HG02852 (cell line): ENCODE data around the gene ORC5.
"Not testable (repeated sequence)": the region's sequence is repeated elsewhere in the genome, so short reads cannot be mapped to it uniquely, and the experiment has no call there.

Experiments used
- ATAC-seq: cut with Tn5 transposase; IDR thresholded peaks from one replicate; pipeline ENCODE4 v1.9.1; 2021; ENCODE audit warnings: mild to moderate bottlenecking, moderate library complexity; ENCODE audit not compliant: unreplicated experiment

The ORC5 gene

DNA sequence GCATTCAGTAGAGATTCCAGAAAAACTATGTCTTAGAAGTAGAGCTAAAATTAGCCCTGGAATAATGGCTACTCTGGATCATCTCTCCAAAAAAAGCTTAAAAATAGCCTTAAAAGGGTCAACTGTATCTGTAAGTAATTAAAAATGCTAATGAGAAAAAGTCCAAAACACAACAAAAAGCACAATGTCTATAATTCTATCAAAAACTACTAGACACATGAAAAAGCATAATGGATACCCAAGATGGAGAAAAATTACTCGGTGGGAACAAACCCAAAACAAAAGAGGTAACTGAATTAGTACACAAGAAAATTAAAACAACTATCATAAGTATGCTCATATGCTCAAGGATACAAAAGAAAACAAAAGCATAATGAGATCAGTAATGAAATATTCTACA, 15.4 kb downstream of the ORC5 start:
- no peak for ATAC-seq

DNA sequence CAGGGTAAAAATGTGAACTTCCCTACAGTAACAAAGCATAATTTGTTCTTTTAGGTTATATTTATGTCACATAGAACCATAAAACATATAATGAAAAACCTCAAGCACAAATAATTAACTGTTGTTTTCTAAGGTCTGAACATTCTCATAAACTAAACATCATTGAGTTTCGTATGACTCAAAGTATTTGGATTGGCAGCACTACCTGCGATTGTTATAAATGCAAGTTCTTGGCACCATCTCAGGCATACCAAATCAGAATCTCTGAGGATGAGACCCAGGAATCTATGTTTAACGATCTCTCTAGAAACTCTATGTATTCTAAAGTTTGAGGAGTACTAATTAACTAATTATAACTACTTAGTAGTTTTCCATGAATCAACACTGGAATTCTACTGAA, 22.5 kb downstream of the ORC5 start:
- ATAC-seq: no peak

DNA sequence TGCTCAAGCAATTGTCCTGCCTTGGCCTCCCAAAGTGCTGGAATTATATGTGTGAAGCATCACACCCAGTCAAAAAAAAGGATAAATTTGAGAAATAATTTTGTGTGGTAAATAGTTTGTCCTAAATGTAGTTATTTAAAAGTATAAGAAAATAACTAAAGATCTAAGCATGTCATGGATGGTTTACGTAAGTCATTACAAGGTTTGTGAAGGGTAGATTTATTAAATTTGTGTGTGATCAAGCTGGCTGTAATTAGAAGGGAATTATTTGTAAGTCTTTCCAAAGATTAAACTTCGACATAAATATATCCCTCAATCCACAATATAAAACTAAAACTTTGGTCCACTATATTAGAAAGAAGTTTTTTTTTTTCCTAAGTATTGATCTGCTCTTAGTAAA, 28.6 kb downstream of the ORC5 start:
- ATAC-seq: no peak

DNA sequence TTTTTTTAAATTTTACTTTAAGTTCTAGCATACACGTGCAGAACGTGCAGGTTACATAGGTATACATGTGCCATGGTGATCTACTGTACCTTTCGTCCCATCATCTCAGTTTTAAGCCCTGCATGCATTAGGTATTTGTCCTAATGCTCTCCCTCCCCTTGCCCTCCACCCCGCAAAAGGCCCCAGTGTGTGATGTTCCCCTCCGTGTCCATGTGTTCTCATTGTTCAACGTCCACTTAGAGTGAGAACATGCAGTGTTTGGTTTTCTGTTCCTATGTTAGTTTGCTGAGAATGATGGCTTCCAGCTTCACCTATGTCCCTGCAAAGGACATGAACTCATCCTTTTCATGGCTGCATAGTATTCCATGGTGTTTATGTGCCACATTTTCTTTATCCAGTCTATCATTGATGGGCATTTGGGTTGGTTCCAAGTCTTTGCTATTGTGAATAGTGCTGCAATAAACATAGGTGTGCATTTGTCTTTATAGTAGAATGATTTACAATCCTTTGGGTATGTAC, 30.2 kb downstream of the ORC5 start:
- ATAC-seq: not testable (repeated sequence)

DNA sequence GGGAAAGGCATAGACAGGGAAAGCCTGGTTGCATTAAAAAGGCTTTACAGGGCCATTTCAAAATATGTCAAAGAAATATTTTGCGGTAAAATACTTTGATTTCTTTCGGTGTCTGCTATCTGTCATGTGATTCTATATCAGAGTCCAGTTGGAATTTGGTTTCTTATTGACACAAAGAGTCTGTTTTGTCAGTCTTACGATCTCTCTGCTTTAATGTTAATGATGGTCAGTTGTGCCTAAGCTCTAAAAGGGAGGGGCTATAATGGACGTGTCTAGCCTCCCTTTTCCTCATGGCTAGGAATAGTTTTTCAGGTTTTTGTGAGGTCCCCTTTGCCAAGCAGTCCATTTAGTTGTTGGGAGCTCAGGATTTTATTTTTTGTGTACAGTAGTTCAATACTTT, 31.5 kb downstream of the ORC5 start:
- ATAC-seq: no peak

DNA sequence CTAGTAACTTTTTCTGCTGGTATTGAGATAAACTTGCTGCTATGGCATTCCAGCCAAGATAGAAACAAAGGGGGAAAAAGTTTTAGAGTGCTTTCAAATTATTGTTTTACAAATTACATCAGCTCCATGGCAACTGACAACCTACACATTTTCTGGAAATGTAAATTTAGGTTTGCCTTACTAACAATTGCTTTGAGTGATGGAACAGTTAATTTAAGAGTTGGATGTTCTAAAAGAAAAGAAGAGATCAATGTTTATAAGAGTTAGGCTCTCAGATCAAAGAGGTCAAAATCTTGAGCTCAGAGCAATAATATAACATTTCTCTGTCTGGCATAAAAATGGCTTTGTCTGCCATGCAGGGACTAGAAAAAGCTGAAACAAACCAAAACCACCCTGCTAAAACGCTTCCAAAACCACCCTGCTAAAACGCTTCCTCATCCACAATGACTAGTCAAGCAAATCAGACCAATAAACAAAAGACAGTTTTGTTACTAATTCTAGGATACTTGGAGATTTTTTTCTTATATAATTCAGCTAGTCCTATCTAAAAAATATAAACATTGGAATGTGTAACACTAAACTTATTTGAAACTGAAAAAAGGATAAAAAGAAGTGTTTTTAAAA, 32.3 kb downstream of the ORC5 start:
- no peak for ATAC-seq

DNA sequence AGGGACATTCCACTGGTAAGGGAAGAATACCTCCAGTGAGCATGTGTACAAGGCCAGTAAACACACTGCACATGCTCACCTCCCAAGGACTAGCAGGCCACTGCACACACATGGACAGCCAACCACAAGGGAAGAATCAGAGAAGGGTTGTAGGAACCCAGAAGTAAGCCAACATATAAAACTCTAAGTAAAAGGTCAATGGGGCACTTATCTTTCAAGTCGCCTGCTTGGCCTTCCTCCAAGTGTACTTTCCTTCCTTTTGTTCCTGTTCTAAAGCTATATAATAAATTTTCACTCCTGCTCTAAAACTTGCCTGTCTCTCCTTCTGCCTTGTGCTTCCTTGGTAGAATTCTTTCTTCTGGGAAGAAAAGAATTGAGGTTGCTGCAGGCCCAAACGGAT, 33.0 kb downstream of the ORC5 start:
- ATAC-seq: no peak

DNA sequence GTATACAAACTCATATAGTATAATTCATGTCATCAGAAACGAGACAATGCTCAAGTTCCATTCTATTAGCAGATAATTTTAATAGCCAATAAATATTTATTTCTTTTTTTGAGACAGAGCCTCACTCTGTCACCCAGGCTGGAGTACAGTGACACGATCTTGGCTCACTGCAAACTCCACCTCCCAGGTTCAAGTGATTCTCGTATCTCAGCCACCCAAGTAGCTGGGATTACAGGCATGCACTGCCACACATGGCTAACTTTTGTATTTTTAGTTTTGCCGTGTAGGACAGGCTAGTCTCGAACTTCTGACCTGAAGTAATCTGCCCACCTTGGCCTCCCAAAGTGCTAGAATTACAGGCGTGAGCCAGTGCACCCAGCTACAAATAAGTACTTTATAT, 45.7 kb downstream of the ORC5 start:
- no peak for ATAC-seq

DNA sequence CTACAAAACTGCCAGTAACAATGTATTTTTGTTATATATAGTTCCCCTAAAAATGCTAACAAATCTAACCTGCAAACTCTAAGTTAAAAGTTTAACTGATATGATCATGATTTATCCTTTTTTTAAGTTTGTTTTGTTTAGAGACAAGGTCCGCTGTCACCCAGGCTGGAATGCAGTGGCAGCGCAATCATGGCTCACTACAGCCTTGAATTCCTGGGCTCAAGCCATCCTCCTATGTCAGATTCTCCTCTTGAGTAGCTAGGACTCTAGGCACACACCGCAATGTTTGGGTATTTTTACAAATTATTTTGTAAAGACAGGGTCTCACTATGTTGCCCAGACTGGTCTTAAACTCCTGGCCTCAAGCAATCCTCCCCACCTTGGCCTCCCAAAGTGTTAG, 46.6 kb downstream of the ORC5 start:
- no peak for ATAC-seq

DNA sequence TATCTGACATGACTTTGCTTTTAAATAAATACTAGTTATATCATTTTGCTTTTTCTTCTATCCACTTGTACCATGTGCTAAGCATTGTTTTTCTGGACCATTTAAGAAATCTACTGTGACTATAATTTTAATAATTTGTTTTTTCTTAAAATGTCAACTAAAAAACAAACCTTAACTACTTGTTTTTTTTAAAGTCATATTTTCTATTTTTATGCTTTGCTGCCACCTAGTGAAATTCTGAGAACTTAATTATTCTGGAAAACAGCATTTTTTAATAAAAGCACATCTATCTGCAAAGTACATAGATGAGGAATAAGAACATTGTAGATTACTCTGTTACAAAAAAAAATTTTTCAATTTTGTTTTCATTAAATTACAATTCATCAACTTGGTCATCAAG, 47.4 kb downstream of the ORC5 start:
- no peak for ATAC-seq

DNA sequence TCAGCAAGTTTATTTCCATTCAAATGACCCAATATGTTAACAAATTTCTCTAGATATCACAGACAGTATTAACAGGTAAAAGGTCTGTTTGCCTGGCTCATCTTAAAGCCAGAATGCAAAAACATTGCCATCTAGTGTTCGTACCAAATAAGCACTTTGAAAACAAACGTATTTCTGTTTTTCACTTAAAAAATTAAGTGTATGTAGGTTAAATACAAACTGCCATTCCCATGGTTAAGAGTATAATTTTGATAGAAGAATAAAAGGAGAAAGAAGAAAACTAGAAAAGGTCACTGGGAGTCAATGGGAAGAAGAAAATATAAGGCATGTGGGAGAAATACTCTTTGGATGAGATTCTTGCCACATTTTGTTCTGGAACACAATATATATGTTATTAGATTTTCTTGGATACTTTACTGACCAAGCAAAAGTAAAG, 51.0 kb downstream of the ORC5 start:
- ATAC-seq: no peak

DNA sequence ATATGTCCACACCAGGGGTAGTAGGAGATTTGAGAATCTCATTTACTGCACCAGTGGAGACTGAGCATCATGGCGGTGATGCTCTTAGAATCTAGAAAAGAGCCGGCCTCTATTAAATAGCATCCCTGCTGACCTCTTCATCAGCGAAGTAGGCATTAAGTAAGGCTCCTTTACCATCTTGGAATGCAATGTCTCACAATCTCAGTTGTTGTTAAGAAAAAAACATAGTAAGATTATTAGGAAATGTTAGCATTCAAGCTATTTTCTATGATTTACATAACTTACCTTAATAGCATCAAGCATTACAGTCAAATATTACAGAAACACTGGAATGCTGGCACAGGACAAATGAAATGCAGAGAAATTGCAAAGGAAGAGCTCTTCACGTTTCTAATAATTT, 54.5 kb downstream of the ORC5 start:
- ATAC-seq: no peak

DNA sequence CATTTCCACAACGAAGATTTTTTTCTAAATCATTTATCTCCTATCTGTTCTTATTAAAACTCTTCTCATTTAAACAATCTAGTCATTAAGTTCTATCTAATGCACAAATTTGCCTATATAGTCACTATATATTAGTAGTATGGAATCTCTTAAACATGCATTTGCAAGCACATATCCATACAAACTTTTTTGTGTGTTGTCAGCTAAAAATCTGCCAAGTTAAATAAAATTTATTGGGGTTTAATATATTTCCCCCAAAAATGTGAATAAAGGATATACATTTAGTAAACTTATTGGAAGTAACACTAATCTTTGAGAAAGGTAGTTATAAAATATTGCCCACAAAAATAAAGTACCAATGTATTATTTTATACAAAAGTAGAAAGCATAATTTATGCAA, 55.3 kb downstream of the ORC5 start:
- no peak for ATAC-seq

DNA sequence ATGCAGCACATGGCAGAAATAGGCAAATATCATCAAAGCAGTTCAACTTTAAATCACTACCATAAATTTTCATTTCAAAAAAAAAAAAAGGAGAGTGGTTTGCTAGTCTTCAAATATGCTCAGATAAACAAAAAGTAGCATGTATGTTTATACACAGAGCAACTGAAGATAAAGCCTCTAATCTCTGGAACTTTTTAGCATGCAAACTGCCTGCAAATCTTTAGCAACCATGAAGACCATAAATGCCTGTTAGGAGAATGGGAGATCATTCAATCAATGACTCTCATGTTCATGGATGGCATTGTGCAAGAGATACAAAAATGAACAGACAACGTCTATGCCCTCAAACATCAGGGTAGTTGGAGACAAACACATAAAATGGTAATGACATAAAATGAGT, 57.3 kb downstream of the ORC5 start:
- ATAC-seq: no peak

DNA sequence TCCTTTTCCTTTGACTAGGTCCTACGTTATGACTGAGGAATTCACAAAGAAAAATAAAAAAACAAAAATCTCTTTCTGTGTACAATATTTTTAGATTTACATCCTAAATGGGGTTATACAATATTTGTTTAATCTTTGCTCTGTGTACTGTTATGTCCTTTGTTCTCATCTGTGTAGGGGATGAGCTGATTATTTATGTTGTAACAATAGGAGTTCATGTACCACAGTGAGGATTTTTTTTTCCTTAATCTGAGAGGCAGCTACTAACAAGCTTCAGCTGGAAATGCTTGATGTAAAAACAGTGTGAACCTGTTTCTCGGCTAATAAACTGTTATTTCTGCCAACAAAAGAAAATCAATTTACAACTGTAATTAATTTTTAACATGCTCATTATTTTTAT, 58.0 kb downstream of the ORC5 start:
- ATAC-seq: no peak

DNA sequence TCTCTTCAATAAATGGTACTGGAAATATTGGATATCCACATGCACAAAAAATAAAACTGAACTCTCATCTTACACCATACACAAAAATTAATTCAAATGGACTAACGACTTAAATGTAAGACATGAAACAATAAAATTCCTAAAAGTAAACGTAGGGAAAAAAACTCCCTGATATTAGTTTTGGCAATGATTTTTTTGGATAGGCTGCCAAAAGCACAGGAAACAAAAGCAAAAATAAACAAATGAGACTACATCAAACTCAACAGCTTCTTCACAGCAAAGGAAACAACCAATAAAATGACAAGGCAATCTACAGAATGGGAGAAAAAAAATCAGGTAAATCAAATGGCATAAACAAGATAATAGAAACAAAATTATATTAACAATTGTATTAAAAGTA, 65.7 kb downstream of the ORC5 start:
- no peak for ATAC-seq

DNA sequence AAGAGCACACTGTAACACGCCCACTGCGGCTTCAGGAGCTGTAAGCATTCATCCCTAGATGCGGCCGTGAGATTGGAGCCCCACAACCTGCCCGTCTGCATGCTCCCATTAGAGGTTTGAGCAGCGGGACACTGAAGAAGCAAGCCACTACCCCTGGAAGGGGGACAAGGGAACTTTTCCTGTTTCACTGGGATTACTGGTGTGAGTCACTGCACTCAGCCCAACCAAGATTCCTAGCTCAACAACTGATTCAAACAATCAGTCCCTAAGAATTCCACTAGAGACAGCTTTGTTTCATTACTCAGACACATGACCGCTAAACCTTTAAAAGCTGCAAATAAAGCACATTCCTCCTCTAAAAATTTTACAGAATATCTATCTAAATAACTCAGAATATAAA, 69.8 kb downstream of the ORC5 start:
- no peak for ATAC-seq

DNA sequence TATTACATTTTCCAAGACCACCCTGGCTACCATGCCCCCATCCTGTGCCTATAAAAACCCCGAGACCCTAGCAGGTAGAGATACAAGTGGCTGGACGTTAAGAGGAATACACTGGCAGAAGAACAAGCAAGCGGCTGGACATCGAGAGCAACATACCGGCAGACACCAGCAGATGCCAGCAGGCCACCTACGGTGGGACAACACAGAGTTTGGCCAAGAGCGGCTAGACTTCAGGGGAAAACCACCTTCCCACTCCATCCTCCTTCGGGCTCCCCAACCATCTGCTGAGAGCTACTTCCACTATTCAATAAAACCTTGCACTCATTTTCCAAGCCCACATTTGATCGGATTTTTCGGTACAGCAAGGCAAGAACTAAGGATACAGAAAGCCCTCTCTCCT, 70.3 kb downstream of the ORC5 start:
- ATAC-seq: no peak

DNA sequence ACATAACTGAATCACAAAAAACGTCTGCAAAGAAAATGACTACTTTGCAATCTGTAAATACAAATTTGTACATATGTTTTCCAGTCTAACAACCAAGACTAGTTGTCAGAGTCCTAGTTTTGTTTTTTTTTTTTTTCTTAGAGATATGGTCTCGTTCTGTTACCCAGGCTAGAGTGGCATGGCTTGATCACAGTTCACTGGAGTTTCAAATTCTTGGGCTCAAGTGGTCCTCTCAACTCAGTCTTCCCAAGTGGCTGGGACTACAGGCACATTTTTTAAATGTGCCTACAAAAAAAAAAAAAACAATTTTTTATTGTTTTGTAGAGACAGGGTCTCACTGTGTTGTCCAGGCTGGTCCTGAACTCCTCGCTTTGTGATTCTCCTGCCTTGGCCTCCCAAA, 70.8 kb downstream of the ORC5 start:
- ATAC-seq: no peak

DNA sequence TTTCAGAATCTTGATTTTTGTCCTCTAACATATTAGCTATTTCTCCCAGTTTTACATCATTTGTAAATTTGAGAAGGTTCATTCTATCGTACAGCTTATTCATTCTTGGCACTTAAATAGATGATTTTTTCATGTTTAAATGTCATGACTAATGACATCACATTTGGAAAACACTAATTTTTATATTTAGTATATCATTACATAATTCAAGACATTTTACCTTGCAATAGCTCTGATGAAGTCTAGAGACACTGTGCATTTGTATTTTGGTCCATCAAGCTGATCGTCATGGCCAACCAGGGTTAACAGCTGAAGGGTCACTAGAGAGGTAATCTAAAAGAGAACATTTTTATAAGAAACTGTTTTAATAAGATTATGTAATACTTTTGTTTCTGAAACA, 71.3 kb downstream of the ORC5 start:
- ATAC-seq: no peak

DNA sequence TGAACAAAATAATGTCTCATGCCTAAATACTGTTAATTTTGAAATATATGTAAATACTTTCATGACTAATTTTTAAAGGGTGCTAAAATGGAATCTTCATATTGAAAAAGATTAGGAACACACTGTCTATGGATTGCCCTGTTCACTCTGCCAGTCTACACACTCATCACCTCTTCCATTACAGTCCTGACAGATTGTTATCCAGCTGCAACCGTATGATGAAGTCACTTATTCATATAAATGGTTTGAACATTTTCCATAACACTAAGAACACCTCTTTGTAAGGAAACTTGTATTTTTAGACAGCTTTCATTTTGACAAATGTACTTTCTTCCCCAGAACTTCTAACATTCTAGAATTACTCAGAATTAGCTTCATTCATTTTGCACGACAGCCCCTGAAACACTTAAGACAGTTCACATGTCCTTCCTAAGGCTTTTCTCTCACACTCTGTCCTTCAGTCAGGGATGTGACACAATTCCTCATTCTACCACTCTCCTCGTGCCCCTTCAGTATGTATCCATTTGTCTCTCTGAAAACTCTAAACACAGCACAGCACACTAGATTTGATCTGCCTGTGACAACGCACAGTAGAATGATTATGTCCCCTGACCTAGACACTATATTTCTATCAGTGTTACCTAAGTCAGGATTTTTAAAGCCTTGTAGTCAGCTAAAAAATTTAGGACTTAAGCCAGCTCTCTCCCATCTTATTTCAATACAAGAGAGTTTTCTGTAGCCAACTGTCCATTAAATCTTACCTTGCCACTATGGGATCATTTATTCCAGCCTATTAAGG, 71.9 kb downstream of the ORC5 start:
- no peak for ATAC-seq

DNA sequence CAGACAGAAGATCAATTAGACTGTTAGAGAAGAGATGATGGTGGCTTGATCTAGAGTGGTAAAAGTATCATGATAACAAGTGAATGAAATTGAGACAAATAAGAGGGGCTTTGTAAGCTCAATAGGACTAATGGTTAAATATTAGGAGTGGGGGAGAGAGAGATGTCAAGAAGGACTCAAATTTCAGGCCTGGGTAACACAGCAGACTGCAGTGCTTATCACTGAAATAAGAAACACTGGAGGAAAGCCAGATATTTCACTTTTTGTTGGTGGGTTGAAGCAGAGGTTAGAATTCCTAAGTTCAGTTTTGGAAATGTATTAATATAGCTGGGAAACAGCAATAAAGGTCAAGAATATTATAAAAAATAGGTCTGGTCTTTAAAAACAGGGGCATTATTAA, 74.6 kb downstream of the ORC5 start:
- ATAC-seq: no peak

DNA sequence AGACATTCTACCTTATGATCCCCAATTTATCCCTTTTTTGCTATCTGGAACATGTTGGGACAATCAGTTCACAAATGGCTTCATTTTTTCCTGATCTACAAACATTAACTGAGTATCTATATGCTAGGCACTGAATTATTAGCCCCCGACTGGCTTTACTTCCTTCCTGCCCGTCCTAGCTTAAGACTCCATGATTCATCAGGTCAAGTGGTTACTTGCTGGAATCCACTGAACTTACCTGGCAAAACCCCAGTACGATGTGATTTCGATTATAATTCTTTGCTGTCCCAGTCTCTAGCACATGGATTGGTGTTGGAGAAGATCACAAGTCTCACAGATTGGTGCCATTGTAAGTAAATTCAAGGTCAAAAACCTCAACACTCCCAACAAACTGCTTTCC, 77.1 kb downstream of the ORC5 start:
- no peak for ATAC-seq
